SU-DHL-6 (cell line): ENCODE data around the gene PPP2R5D.

ENCODE experiments used
- H2AFZ ChIP-seq: fragments of 200-600 bp; sonication (generic); 2 replicates; pipeline ENCODE4 v1.6.1; 2014; ENCODE audit warnings: low read depth, mild to moderate bottlenecking, moderate library complexity, mixed read lengths, antibody characterized with exemption, low read length; ENCODE audit not compliant: severe bottlenecking
- H3F3A ChIP-seq: fragments of 200-600 bp; shearing (Covaris generic); 2 replicates; pipeline ENCODE4 v1.6.0; 2016; ENCODE audit warnings: antibody characterized with exemption, mild to moderate bottlenecking; ENCODE audit not compliant: insufficient read depth
- H3K27ac ChIP-seq: fragments of 200-600 bp; sonication (generic); 2 replicates; pipeline ENCODE4 v1.5.1; 2016; ENCODE audit warnings: low read depth, mild to moderate bottlenecking, low read length, moderate library complexity, mixed read lengths
- H3K27me3 ChIP-seq: fragments of 200-600 bp; sonication (generic), shearing (Covaris generic); 2 replicates; pipeline ENCODE4 v1.6.0; 2014; ENCODE audit warnings: mild to moderate bottlenecking, low read length
- H3K36me3 ChIP-seq: fragments of 200-600 bp; sonication (generic); 2 replicates; pipeline ENCODE4 v1.6.1; 2014; ENCODE audit warnings: mild to moderate bottlenecking, low read length, mixed read lengths
- H3K4me2 ChIP-seq: fragments of 300-600, 200-600 bp; shearing (Covaris generic), sonication (generic); 2 replicates; pipeline ENCODE4 v1.6.0; 2014; ENCODE audit warnings: low read length, low read depth, mild to moderate bottlenecking; ENCODE audit not compliant: poor library complexity, severe bottlenecking
- H3K4me3 ChIP-seq: fragments of 200-600 bp; sonication (generic); 2 replicates; pipeline ENCODE4 v1.5.1; 2014; ENCODE audit warnings: antibody characterized with exemption, low read length, mild to moderate bottlenecking, mixed read lengths; ENCODE audit not compliant: insufficient read depth, poor library complexity, severe bottlenecking
- H3K79me2 ChIP-seq: fragments of 200-600 bp; sonication (generic); 2 replicates; pipeline ENCODE4 v1.6.1; 2014; ENCODE audit warnings: mild to moderate bottlenecking, low read length, moderate library complexity; ENCODE audit not compliant: insufficient read depth
- H3K9ac ChIP-seq: fragments of 200-600 bp; sonication (generic); 2 replicates; pipeline ENCODE4 v1.7.0; 2014; ENCODE audit warnings: mild to moderate bottlenecking, low read length
- H3K9me2 ChIP-seq: fragments of 200-600 bp; sonication (generic); replicated peaks from 2 replicates; pipeline ENCODE4 v1.6.1; 2014; ENCODE audit warnings: low read length; ENCODE audit not compliant: insufficient read depth
- H3K9me3 ChIP-seq: fragments of 200-600 bp; sonication (generic); 2 replicates; pipeline ENCODE4 v1.6.1; 2014; ENCODE audit warnings: low read length, mixed read lengths; ENCODE audit not compliant: insufficient read depth
- H4K20me1 ChIP-seq: fragments of 200-600 bp; sonication (generic); 2 replicates; pipeline ENCODE4 v1.6.1; 2014; ENCODE audit warnings: low read depth, mild to moderate bottlenecking, antibody characterized with exemption, low read length, moderate library complexity, mixed read lengths
- EZH2phosphoT487 ChIP-seq: fragments of 200-600 bp; sonication (generic), shearing (Covaris generic); conservative IDR thresholded peaks from 2 replicates; pipeline ENCODE4 v1.6.1; 2018; ENCODE audit warnings: mild to moderate bottlenecking, antibody characterized with exemption, low read length, moderate library complexity, mixed read lengths
- TF ChIP-seq, protein P1 (sequence below): fragments of 200-600 bp; sonication (generic); IDR thresholded peaks from one replicate; pipeline ENCODE4 v1.5.1; 2017; ENCODE audit warnings: antibody characterized with exemption, mild to moderate bottlenecking, low read length, moderate library complexity; ENCODE audit not compliant: insufficient read depth, poor library complexity, severe bottlenecking

The PPP2R5D gene

DNA sequence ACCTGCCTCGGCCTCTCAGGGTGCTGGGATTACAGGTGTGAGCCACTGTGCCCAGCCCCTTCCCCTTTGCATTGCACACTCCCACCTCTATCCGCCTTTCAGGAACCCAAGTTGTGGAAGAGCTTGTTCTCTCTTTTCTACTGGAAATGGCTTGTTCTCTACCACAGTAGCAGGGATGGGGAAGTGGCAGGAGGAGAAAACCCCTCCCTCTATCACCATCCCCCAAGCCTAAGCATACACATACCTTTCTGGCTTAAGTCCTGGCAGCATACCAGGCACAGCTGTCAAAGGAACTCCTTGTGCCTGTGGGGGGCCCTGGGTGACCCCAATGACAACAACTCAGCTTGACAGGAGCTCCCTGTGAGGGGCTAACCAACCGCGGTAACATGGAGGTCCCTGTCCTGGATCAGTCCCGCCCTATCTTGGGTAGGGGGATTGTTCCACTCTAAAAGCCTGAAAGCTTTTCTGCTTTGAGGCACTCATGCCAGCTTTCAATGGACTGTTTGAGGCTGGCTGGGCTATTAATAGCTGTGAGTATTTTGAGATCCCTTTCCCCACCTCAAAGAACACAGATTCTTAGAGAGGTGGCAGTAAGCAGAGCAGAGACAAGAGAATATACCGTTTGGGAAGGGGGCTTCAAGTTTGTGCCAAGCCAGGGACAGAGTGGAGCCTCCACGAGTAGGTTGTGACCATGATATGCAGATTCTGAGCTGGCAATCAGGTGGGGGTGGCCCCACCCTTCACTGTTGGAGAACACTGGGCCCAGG, 32.0 kb downstream of the PPP2R5D start:
- Histone ChIP-seq H3K27ac (no peak overlapping the region), H3K36me3 (no peaks in the 10 kb centered on the region; the same call in 1 of the 2 replicates), H3K4me2 (no peak overlapping the region), H3K9me2 (no peaks in the 10 kb centered on the region), H2AFZ (no peak overlapping the region), H4K20me1 (no peaks in the 10 kb centered on the region), H3K4me3 (no peak overlapping the region), H3K9ac (no peak overlapping the region; the same call in 1 of the 2 replicates), H3K27me3 (no peaks in the 10 kb centered on the region), H3F3A (peaks cover 14% of the 10 kb centered on the region), H3K79me2 (peaks cover 44% of the 10 kb centered on the region), H3K9me3 (no peaks in the 10 kb centered on the region)
- TF ChIP-seq EZH2phosphoT487, result no peak
- TF ChIP-seq, protein P1, sequence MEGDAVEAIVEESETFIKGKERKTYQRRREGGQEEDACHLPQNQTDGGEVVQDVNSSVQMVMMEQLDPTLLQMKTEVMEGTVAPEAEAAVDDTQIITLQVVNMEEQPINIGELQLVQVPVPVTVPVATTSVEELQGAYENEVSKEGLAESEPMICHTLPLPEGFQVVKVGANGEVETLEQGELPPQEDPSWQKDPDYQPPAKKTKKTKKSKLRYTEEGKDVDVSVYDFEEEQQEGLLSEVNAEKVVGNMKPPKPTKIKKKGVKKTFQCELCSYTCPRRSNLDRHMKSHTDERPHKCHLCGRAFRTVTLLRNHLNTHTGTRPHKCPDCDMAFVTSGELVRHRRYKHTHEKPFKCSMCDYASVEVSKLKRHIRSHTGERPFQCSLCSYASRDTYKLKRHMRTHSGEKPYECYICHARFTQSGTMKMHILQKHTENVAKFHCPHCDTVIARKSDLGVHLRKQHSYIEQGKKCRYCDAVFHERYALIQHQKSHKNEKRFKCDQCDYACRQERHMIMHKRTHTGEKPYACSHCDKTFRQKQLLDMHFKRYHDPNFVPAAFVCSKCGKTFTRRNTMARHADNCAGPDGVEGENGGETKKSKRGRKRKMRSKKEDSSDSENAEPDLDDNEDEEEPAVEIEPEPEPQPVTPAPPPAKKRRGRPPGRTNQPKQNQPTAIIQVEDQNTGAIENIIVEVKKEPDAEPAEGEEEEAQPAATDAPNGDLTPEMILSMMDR, result no peak

DNA sequence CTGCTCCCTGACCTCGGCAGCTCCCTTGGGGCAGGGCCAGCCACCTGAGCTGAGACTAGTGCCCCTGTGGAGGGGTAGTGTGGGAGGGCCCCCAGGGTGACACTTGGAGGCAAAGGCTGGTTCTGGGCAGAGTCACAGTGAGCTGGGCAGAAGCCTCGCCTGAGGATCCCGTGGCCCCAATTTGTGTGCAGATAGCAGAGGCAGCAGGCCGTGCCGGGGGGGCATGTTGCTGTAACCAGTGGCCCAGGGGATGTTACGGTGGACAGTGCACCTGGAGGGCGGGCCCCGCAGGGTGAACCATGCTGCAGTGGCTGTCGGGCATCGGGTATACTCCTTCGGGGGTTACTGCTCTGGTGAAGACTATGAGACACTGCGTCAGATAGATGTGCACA, 32.6 kb downstream of the PPP2R5D start:
- H3K9me3 ChIP-seq, result no peaks in the 10 kb centered on the region
- H4K20me1 ChIP-seq, result no peaks in the 10 kb centered on the region
- no peak overlapping the region for H3K9ac ChIP-seq
- H3K4me3 ChIP-seq, result no peak overlapping the region
- H3F3A ChIP-seq, result peaks cover 19% of the 10 kb centered on the region
- H3K4me2 ChIP-seq, result no peak overlapping the region
- H3K9me2 ChIP-seq, result no peaks in the 10 kb centered on the region
- H3K27ac ChIP-seq, result no peak overlapping the region
- no peak overlapping the region for H2AFZ ChIP-seq
- no peaks in the 10 kb centered on the region; the same call in 1 of the 2 replicates for H3K36me3 ChIP-seq
- TF ChIP-seq, protein P1, result no peak
- no peak for TF ChIP-seq EZH2phosphoT487
- peaks cover 48% of the 10 kb centered on the region for H3K79me2 ChIP-seq
- H3K27me3 ChIP-seq, result no peaks in the 10 kb centered on the region

DNA sequence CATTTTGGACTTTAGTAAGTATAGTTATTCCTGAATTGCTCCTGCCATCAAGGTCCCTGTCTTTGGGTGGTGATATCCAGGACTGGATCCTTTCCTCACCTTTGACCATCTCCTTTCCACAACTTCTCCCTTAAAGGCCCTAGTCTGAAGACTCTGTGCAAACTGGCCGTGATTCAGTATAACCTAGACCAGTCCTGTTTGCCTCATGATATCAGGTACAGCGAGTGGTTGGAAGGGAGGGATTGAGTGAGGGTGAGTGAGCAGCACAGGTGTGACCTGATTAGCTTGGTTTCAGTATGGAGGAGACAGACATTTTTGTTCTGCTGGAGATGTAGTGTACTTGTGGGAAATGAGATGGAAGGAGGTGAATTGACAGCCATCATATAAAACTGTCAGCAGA, 34.8 kb downstream of the PPP2R5D start:
- no peak overlapping the region for H3K9ac ChIP-seq
- H2AFZ ChIP-seq, result no peak overlapping the region
- H3K9me3 ChIP-seq, result no peaks in the 10 kb centered on the region
- H3K79me2 ChIP-seq, result peaks cover 54% of the 10 kb centered on the region
- no peak overlapping the region for H3K4me2 ChIP-seq
- H3K27ac ChIP-seq, result no peak overlapping the region
- H3F3A ChIP-seq, result peaks cover 19% of the 10 kb centered on the region
- peaks cover 2% of the 10 kb centered on the region; the same call in 1 of the 2 replicates for H3K36me3 ChIP-seq
- no peaks in the 10 kb centered on the region for H3K27me3 ChIP-seq
- H4K20me1 ChIP-seq, result no peaks in the 10 kb centered on the region
- no peak for TF ChIP-seq EZH2phosphoT487
- TF ChIP-seq, protein P1, result no peak
- H3K9me2 ChIP-seq, result no peaks in the 10 kb centered on the region
- H3K4me3 ChIP-seq, result no peak overlapping the region
